Measurements from ENCODE around the gene TUBGCP6. TPM values are rescaled to one million over a fixed set of nuclear protein-coding genes. Genes with fewer than 3 reads are reported as not detected.

The TUBGCP6 gene
- total RNA-seq, 2 donors from 2014 or later = 20.4 to 22.0 TPM

- intact Hi-C loops (cut with DNase I) = loop anchor here in 1 of 2 donors (10.0 kb wide), 1 partner anchor 261 kb away; the partner anchor contains the start of genes LMF2 and NCAPH2
- ATAC-seq = no peak
- no peak for DNase-seq
Measured at GRCh38 chr22:50243685-50244419, 971 bp downstream of the TUBGCP6 start.

- no peak for ATAC-seq
- intact Hi-C loops (cut with DNase I) = loop anchor here in 1 of 2 donors (10.0 kb wide), 1 partner anchor 262 kb away; the partner anchor contains the start of genes LMF2 and NCAPH2
- no peak for DNase-seq
Measured at GRCh38 chr22:50242406-50242949, 2.3 kb downstream of the TUBGCP6 start.

- intact Hi-C loops (cut with DNase I) = no loop called here
- DNase-seq = no peak
- ATAC-seq = no peak
Measured at GRCh38 chr22:50238755-50239154, 6.1 kb downstream of the TUBGCP6 start.

GRCh38 chr22:50236731-50237409, 8.0 kb downstream of the TUBGCP6 start:
- intact Hi-C loops (cut with DNase I) = no loop called here
- DNase-seq (no peak), ATAC-seq (no peak)

- ATAC-seq (no peak), DNase-seq (no peak)
- intact Hi-C loops (cut with DNase I) = no loop called here
Measured at GRCh38 chr22:50233223-50233622, 11.6 kb downstream of the TUBGCP6 start.

GRCh38 chr22:50232481-50233151, 12.2 kb downstream of the TUBGCP6 start:
- no peak for ATAC-seq
- intact Hi-C loops (cut with DNase I) = no loop called here
- DNase-seq = no peak

GRCh38 chr22:50229370-50229769, 15.5 kb downstream of the TUBGCP6 start:
- DNase-seq (no peak), ATAC-seq (no peak)
- intact Hi-C loops (cut with DNase I) = no loop called here

- intact Hi-C loops (cut with DNase I) = no loop called here
- ATAC-seq (no peak), DNase-seq (no peak)
Measured at GRCh38 chr22:50228366-50228765, 16.5 kb downstream of the TUBGCP6 start.

- ATAC-seq = no peak
- no peak for DNase-seq
- intact Hi-C loops (cut with DNase I) = no loop called here
Measured at GRCh38 chr22:50227579-50228215, 17.1 kb downstream of the TUBGCP6 start.

- DNase-seq (no peak), ATAC-seq (no peak)
- intact Hi-C loops (cut with DNase I) = no loop called here
Measured at GRCh38 chr22:50226875-50227165, 18.0 kb downstream of the TUBGCP6 start.

- ATAC-seq (no peak), DNase-seq (no peak)
- intact Hi-C loops (cut with DNase I) = no loop called here
Measured at GRCh38 chr22:50226063-50226874, 18.6 kb downstream of the TUBGCP6 start.

GRCh38 chr22:50225200-50225969, 19.4 kb downstream of the TUBGCP6 start:
- no peak for DNase-seq
- no peak for ATAC-seq
- intact Hi-C loops (cut with DNase I) = no loop called here

- DNase-seq (no peak), ATAC-seq (no peak)
- intact Hi-C loops (cut with DNase I) = no loop called here
Measured at GRCh38 chr22:50224071-50224470, 20.8 kb downstream of the TUBGCP6 start.

- DNase-seq = no peak
- intact Hi-C loops (cut with DNase I) = no loop called here
- no peak for ATAC-seq
Measured at GRCh38 chr22:50222508-50222907, 22.3 kb downstream of the TUBGCP6 start.

- intact Hi-C loops (cut with DNase I) = no loop called here
- DNase-seq (no peak), ATAC-seq (no peak)
Measured at GRCh38 chr22:50221410-50222300, 23.2 kb downstream of the TUBGCP6 start.

GRCh38 chr22:50220603-50221409, 24.0 kb downstream of the TUBGCP6 start:
- ATAC-seq (no peak), DNase-seq (no peak)
- intact Hi-C loops (cut with DNase I) = no loop called here

All from left cardiac atrium (tissue), 4 donors.